HG03469 (cell line): Measurements from ENCODE around the gene SULT4A1.
A peak's percentile ranks its signal among the peaks of the same experiment; 100 is the strongest.

Experiments
- ATAC-seq: cut with Tn5 transposase; IDR thresholded peaks from one replicate; pipeline ENCODE4 v1.9.1; 2021; ENCODE audit warnings: mild to moderate bottlenecking, moderate library complexity, moderate number of reproducible peaks; ENCODE audit not compliant: unreplicated experiment

The SULT4A1 gene

GRCh38 chr22:43812149-43812842 lies 50.0 kb downstream of the SULT4A1 start, which contains the start of gene EFCAB6:
Gene EFCAB6, minus strand, starts transcription at chr22:43812305. Its CDS starts 29,987 bp downstream, at chr22:43782318.
- peak; percentile 65 for ATAC-seq

GRCh38 chr22:43811777-43812148 lies 50.5 kb downstream of the SULT4A1 start:
- ATAC-seq: peak; percentile 20

- ATAC-seq: no peak
Observed at GRCh38 chr22:43802897-43803495, 59.3 kb downstream of the SULT4A1 start.

GRCh38 chr22:43800970-43801369 lies 61.3 kb downstream of the SULT4A1 start:
- no peak for ATAC-seq

GRCh38 chr22:43798492-43798891 lies 63.8 kb downstream of the SULT4A1 start:
- no peak for ATAC-seq

GRCh38 chr22:43796567-43796966 lies 65.7 kb downstream of the SULT4A1 start:
- ATAC-seq: no peak

- ATAC-seq: no peak
Observed at GRCh38 chr22:43795320-43795719, 67.0 kb downstream of the SULT4A1 start.

- no peak for ATAC-seq
Observed at GRCh38 chr22:43792905-43793304, 69.4 kb downstream of the SULT4A1 start.

GRCh38 chr22:43789452-43789851 lies 72.9 kb downstream of the SULT4A1 start:
- no peak for ATAC-seq

- ATAC-seq: no peak
Observed at GRCh38 chr22:43783777-43784176, 78.5 kb downstream of the SULT4A1 start.

GRCh38 chr22:43782448-43782847 lies 79.9 kb downstream of the SULT4A1 start:
- no peak for ATAC-seq

- ATAC-seq: no peak
Observed at GRCh38 chr22:43777286-43777685, 85.0 kb downstream of the SULT4A1 start.

- ATAC-seq: no peak
Observed at GRCh38 chr22:43776081-43776670, 86.1 kb downstream of the SULT4A1 start.
